ENCODE results near the gene CDKN1C.

DNA sequence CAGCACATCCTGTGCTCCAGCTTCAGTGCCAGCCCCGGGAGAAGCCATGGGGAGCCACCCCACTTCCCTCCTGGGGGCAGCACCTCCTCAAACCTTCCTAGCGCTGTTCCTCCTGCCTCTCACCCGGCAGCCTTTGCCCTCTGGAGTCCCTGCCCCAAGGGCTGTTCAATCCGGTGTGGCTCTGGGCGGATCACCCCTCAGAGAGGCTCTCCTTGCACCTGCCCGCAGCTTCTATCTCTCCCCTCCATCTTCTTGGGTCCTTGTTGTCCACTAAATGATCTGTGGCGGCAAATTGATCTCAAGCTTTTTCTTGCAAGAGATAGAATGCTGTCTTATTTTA, 18.1 kb upstream of the CDKN1C start:
- TF ChIP-seq, protein P1, sequence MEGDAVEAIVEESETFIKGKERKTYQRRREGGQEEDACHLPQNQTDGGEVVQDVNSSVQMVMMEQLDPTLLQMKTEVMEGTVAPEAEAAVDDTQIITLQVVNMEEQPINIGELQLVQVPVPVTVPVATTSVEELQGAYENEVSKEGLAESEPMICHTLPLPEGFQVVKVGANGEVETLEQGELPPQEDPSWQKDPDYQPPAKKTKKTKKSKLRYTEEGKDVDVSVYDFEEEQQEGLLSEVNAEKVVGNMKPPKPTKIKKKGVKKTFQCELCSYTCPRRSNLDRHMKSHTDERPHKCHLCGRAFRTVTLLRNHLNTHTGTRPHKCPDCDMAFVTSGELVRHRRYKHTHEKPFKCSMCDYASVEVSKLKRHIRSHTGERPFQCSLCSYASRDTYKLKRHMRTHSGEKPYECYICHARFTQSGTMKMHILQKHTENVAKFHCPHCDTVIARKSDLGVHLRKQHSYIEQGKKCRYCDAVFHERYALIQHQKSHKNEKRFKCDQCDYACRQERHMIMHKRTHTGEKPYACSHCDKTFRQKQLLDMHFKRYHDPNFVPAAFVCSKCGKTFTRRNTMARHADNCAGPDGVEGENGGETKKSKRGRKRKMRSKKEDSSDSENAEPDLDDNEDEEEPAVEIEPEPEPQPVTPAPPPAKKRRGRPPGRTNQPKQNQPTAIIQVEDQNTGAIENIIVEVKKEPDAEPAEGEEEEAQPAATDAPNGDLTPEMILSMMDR (tag by site-specific recombination; IDR thresholded peaks at IDR 0.05), result no peak
- TF ChIP-seq, protein P2, sequence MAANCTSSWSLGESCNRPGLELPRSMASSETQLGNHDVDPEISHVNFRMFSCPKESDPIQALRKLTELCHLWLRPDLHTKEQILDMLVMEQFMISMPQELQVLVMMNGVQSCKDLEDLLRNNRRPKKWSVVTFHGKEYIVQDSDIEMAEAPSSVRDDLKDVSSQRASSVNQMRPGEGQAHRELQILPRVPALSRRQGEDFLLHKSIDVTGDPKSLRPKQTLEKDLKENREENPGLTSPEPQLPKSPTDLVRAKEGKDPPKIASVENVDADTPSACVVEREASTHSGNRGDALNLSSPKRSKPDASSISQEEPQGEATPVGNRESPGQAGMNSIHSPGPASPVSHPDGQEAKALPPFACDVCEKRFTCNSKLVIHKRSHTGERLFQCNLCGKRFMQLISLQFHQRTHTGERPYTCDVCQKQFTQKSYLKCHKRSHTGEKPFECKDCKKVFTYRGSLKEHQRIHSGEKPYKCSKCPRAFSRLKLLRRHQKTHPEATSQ (tag by site-specific recombination; IDR thresholded peaks at IDR 0.05), result no peak
